ENCODE measurements around the gene UXS1.

DNA sequence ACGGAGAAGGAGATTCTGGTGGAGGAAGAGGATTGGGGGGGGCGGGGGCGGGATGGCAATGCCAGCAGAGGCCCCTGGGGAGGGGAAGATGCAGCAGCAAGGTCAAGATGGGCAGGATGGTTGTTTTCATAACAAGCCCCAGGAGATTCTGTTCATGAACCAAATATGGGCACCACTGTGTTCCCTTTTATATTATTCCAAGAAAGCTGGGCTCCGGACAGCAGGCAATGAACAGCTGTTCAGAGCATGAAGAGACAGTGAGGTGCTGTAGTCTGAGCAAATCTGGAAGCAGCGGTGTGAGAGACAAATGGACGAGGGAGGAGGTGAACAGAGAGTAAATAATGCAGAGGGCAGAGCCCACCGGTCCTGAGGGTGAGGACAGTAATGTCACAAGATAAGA, 20.0 kb downstream of the UXS1 start:
- TF ChIP-seq, protein P1, sequence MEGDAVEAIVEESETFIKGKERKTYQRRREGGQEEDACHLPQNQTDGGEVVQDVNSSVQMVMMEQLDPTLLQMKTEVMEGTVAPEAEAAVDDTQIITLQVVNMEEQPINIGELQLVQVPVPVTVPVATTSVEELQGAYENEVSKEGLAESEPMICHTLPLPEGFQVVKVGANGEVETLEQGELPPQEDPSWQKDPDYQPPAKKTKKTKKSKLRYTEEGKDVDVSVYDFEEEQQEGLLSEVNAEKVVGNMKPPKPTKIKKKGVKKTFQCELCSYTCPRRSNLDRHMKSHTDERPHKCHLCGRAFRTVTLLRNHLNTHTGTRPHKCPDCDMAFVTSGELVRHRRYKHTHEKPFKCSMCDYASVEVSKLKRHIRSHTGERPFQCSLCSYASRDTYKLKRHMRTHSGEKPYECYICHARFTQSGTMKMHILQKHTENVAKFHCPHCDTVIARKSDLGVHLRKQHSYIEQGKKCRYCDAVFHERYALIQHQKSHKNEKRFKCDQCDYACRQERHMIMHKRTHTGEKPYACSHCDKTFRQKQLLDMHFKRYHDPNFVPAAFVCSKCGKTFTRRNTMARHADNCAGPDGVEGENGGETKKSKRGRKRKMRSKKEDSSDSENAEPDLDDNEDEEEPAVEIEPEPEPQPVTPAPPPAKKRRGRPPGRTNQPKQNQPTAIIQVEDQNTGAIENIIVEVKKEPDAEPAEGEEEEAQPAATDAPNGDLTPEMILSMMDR (IDR thresholded peaks at IDR 0.05): no peak
- TF ChIP-seq EP300 (IDR thresholded peaks at IDR 0.05): no peak
